Fibroblast of pulmonary artery (primary cell): ENCODE results near the gene MAGI1.

Experiments used
- DNase-seq: peaks from one replicate; pipeline ENCODE4 v3.0.0-alpha.2; 2010; ENCODE audit warnings: low read depth
- H3K4me3 ChIP-seq: replicated peaks from 2 replicates; pipeline ENCODE4 v1.5.1; 2011; ENCODE audit warnings: low read depth, mild to moderate bottlenecking, control low read depth, low read length, moderate library complexity
- CTCF ChIP-seq: IDR thresholded peaks from 2 replicates; pipeline ENCODE4 v1.5.1; 2011; ENCODE audit warnings: mild to moderate bottlenecking, control low read depth, low read length, inconsistent platforms; ENCODE audit errors: missing control alignments

The MAGI1 gene

GRCh38 chr3:65950340-65951326 lies 88.1 kb downstream of the MAGI1 start:
- no peak for TF ChIP-seq CTCF
- DNase-seq: no peak
- H3K4me3 ChIP-seq: no peak overlapping the region

- no peak for TF ChIP-seq CTCF
- no peak overlapping the region for H3K4me3 ChIP-seq
- no peak for DNase-seq
These were observed 89.7 kb downstream of the MAGI1 start for GRCh38 chr3:65948841-65949573.

GRCh38 chr3:65946438-65946837 lies 92.3 kb downstream of the MAGI1 start:
- no peak for TF ChIP-seq CTCF
- H3K4me3 ChIP-seq: no peak overlapping the region
- DNase-seq: peak; percentile 67

DNA sequence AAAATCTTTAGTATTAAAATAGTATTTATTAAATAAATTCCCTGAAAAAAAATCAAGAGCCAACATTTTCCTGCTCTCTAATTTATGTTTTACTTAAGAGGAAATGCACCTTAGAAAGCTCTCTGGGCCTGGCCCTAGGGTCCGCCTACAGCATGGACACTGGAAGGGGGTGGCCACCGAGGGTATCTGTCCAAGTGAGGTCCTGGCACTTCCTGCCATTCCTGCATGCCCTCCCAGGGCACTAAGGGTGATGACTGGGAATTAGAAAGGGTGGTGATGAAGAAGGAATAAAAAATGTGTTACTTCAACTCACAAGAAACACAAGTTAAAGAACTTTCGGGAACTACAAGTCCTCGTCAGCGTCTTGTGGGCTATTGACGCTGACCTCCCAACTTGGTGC lies 92.8 kb downstream of the MAGI1 start:
- H3K4me3 ChIP-seq: no peak overlapping the region
- no peak for TF ChIP-seq CTCF
- no peak for DNase-seq

DNA sequence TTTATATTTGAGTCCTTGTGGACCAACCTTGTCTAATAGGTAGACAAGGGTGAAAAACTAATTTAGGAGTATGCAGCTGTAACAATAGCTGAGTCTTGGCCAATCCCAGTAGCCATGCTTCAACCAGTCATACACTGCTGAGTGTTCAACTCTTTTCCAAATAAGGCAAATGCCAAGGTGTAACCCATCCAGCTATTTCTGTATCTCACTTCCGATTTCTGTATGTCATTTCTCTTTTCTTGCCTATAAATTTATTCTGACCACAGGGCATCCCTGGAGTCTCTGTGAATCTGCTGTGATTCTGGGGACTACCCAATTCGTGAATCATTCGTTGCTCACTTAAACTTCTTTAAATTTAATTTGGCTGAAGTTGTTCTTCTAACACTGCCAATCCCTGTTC lies 93.2 kb downstream of the MAGI1 start:
- no peak for TF ChIP-seq CTCF
- no peak overlapping the region for H3K4me3 ChIP-seq
- DNase-seq: no peak

DNA sequence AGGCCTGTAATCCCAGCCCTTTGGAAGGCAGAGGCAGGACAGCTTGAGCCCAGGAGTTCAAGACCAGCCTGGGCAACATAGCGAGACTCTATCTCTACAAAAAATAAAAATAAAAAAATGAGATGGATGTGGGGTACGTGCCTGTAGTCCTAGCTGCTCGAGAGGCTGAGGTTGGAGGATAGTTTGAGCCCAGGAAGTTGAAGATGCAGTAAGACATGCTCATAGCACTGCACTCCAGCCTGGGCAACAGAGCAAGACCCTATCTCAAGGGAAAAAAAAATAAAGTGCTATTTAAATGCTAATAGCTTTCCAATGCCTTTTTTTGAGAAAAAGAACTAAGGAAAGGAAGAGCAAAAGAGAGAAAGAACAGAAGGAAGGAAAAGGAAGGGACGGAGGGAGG lies 94.5 kb downstream of the MAGI1 start:
- DNase-seq: no peak
- no peak for TF ChIP-seq CTCF
- no peak overlapping the region for H3K4me3 ChIP-seq
